OCI-LY1 (cell line): ENCODE results near the gene FHIT.

Experiments used
- H2AFZ ChIP-seq: fragments of 200-600 bp; sonication (generic), shearing (Covaris generic); 2 replicates; pipeline ENCODE4 v1.6.0; 2014; ENCODE audit warnings: antibody characterized with exemption, mild to moderate bottlenecking, low read length
- H3F3A ChIP-seq: fragments of 200-600 bp; sonication (generic), shearing (Covaris generic); 2 replicates; pipeline ENCODE4 v1.6.0; 2014; ENCODE audit warnings: mild to moderate bottlenecking, antibody characterized with exemption, low read length, moderate library complexity; ENCODE audit not compliant: insufficient read depth
- H3K27ac ChIP-seq: fragments of 200-600 bp; sonication (generic); 2 replicates; pipeline ENCODE4 v1.5.1; 2014; ENCODE audit warnings: low read length, mixed run types, mild to moderate bottlenecking, low read depth; ENCODE audit not compliant: poor library complexity, severe bottlenecking
- H3K27me3 ChIP-seq: fragments of 200-600 bp; sonication (generic); 2 replicates; pipeline ENCODE4 v1.6.0; 2014; ENCODE audit warnings: antibody characterized with exemption, mild to moderate bottlenecking, low read length, moderate library complexity; ENCODE audit not compliant: insufficient read depth
- H3K36me3 ChIP-seq: fragments of 200-600 bp; sonication (generic); 2 replicates; pipeline ENCODE4 v1.6.1; 2014; ENCODE audit warnings: mild to moderate bottlenecking, antibody characterized with exemption, low read length, moderate library complexity, mixed read lengths; ENCODE audit not compliant: insufficient read depth
- H3K4me1 ChIP-seq: fragments of 200-600 bp; sonication (generic); 2 replicates; pipeline ENCODE4 v1.5.1; 2014; ENCODE audit warnings: mild to moderate bottlenecking, low read length, moderate library complexity; ENCODE audit not compliant: insufficient read depth, severe bottlenecking
- H3K4me2 ChIP-seq: fragments of 200-600 bp; sonication (generic), shearing (Covaris generic); 2 replicates; pipeline ENCODE4 v1.6.1; 2014; ENCODE audit warnings: low read length
- H3K4me3 ChIP-seq: fragments of 200-600 bp; sonication (generic); 2 replicates; pipeline ENCODE4 v1.5.1; 2014; ENCODE audit warnings: low read length, low read depth, mild to moderate bottlenecking, mixed read lengths; ENCODE audit not compliant: poor library complexity, severe bottlenecking
- H3K79me2 ChIP-seq: fragments of 200-600 bp; shearing (Covaris generic); 2 replicates; pipeline ENCODE4 v1.6.1; 2016; ENCODE audit warnings: mixed run types, low read length, mixed read lengths; ENCODE audit not compliant: insufficient read depth
- H3K9ac ChIP-seq: fragments of 200-600 bp; sonication (generic), shearing (Covaris generic); 2 replicates; pipeline ENCODE4 v1.6.1; 2014; ENCODE audit warnings: mild to moderate bottlenecking, low read length, mixed read lengths
- H3K9me2 ChIP-seq: fragments of 200-600 bp; sonication (generic), shearing (Covaris generic); 2 replicates; pipeline ENCODE4 v1.6.1; 2014; ENCODE audit warnings: low read depth, mild to moderate bottlenecking, low read length, mixed read lengths
- H3K9me3 ChIP-seq: fragments of 200-600 bp; shearing (Covaris generic); 2 replicates; pipeline ENCODE4 v1.6.1; 2014; ENCODE audit warnings: low read length, mixed read lengths
- H4K20me1 ChIP-seq: fragments of 200-600 bp; sonication (generic), shearing (Covaris generic); 2 replicates; pipeline ENCODE4 v1.6.0; 2016; ENCODE audit warnings: mild to moderate bottlenecking, low read length; ENCODE audit not compliant: insufficient read depth
- CTCF ChIP-seq: fragments of 200-600 bp; sonication (generic), shearing (Covaris generic); IDR thresholded peaks from 2 replicates; pipeline ENCODE4 v1.5.1; 2017; ENCODE audit warnings: mild to moderate bottlenecking, antibody characterized with exemption, low read length, moderate library complexity, mixed read lengths
- EZH2 ChIP-seq: fragments of 200-600 bp; sonication (generic), shearing (Covaris generic); IDR thresholded peaks from 2 replicates; pipeline ENCODE4 v1.8.0; 2017; ENCODE audit warnings: borderline replicate concordance, mixed run types, mild to moderate bottlenecking, antibody characterized with exemption, low read length, moderate library complexity, mixed read lengths

Gene FHIT

GRCh38 chr3:61077551-61077950 lies 173.7 kb downstream of the FHIT start:
- Histone ChIP-seq H3K4me3 (no peak overlapping the region), H3F3A (0 out of 2 replicates have a peak, but pooled peaks cover 3% of the 10 kb centered on the region), H4K20me1 (no peaks in the 10 kb centered on the region), H3K27ac (no peak overlapping the region), H3K9ac (no peak overlapping the region), H3K4me2 (no peak overlapping the region), H3K9me2 (no peaks in the 10 kb centered on the region), H3K9me3 (no peaks in the 10 kb centered on the region), H3K4me1 (no peaks in the 10 kb centered on the region), H3K36me3 (no peaks in the 10 kb centered on the region), H3K79me2 (no peaks in the 10 kb centered on the region), H3K27me3 (no peaks in the 10 kb centered on the region), H2AFZ (no peak overlapping the region)
- TF ChIP-seq CTCF, result no peak
- TF ChIP-seq EZH2, result no peak

- Histone ChIP-seq H3K9me3 (no peaks in the 10 kb centered on the region), H3K4me2 (no peak overlapping the region), H3F3A (0 out of 2 replicates have a peak, but pooled peaks cover 3% of the 10 kb centered on the region), H4K20me1 (no peaks in the 10 kb centered on the region), H3K79me2 (no peaks in the 10 kb centered on the region), H3K27ac (no peak overlapping the region), H3K9ac (no peak overlapping the region), H3K27me3 (no peaks in the 10 kb centered on the region), H2AFZ (no peak overlapping the region), H3K4me3 (no peak overlapping the region), H3K36me3 (no peaks in the 10 kb centered on the region), H3K4me1 (no peaks in the 10 kb centered on the region), H3K9me2 (no peaks in the 10 kb centered on the region)
- TF ChIP-seq CTCF (no peak), EZH2 (no peak)
These were observed 176.5 kb downstream of the FHIT start for GRCh38 chr3:61074783-61075182.

- no peaks in the 10 kb centered on the region for H3K9me2 ChIP-seq
- H3K9me3 ChIP-seq, result no peaks in the 10 kb centered on the region
- no peak for TF ChIP-seq CTCF
- no peak for TF ChIP-seq EZH2
- no peak overlapping the region for H3K4me3 ChIP-seq
- H3K27ac ChIP-seq, result no peak overlapping the region
- no peaks in the 10 kb centered on the region for H3K79me2 ChIP-seq
- H3K4me2 ChIP-seq, result no peak overlapping the region
- H4K20me1 ChIP-seq, result no peaks in the 10 kb centered on the region
- H2AFZ ChIP-seq, result no peak overlapping the region
- no peaks in the 10 kb centered on the region for H3K36me3 ChIP-seq
- no peaks in the 10 kb centered on the region for H3K27me3 ChIP-seq
- H3K9ac ChIP-seq, result no peak overlapping the region
- H3F3A ChIP-seq, result 0 out of 2 replicates have a peak, but pooled peaks cover 3% of the 10 kb centered on the region
- H3K4me1 ChIP-seq, result no peaks in the 10 kb centered on the region
These were observed 177.6 kb downstream of the FHIT start for GRCh38 chr3:61073566-61074165.
